ENCODE measurements around the gene ARID4B.

GRCh38 chr1:235206533-235207208 lies 121.3 kb downstream of the ARID4B start:
- TF ChIP-seq REST (IDR thresholded peaks at IDR 0.05; ENCODE audit: low read depth) (no peak), ZNF274 (IDR thresholded peaks at IDR 0.05; ENCODE audit: low read depth, low read length) (no peak), CTCF (IDR thresholded peaks at IDR 0.05 in 2 of 3, conservative IDR thresholded peaks at IDR 0.05 in 1 of 3; ENCODE audit: borderline replicate concordance in 1 of 3, insufficient read depth in 1 of 3, low read depth in 2 of 3, low read length in 2 of 3) (no peak), CEBPB (IDR thresholded peaks at IDR 0.05; ENCODE audit: low read depth) (no peak), POLR2AphosphoS5 (IDR thresholded peaks at IDR 0.05; ENCODE audit: low read depth, low read length) (no peak), MAX (IDR thresholded peaks at IDR 0.05) (no peak), ZBTB33 (IDR thresholded peaks at IDR 0.05; ENCODE audit: extremely low read depth, insufficient replicate concordance, low read length) (no peak), ATF3 (IDR thresholded peaks at IDR 0.05) (no peak), RAD21 (IDR thresholded peaks at IDR 0.05; ENCODE audit: low read depth) (no peak), POLR2A (IDR thresholded peaks at IDR 0.05; ENCODE audit: borderline replicate concordance, extremely low read depth, insufficient read depth, insufficient read length) (no peak)
